ENCODE measurements around the gene FAM78A. TPM values are rescaled to one million over a fixed set of nuclear protein-coding genes. Genes with fewer than 3 reads are reported as not detected.
A peak's percentile ranks its signal among the peaks of the same experiment; 100 is the strongest.

Gene FAM78A
- total RNA-seq, 6 experiments from 2014 or later, result 0.11 to 0.83 (median 0.34) TPM

DNA sequence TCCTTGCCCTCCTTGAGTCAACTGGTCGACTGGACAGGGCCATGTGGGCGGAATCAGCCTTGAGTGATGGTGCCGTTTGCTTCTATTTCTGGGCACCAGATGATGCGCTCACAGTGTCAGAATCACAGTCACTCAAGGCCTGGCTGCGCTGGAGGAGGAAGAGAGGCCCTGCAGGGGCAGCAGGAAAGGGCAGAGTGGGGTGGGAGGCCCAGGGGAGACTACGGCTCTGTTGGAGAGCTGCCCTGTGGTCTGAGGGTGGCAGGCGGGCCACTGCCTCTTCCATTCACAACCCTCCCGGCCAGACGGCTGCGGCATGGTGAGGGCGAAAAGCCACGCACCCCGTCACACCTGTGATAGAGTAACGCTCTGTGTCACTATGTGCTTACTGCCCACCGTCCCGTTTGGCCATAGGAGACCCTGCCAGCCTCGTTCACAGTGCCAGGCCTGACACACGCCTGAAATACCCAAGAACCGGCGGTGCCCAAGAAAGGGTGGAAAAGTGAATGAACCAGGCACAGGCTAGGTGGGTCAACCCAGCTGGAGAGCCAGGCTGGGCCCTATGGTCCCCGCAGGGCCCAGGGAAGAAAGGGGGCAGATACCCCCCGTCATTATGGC is 23.1 kb upstream of the FAM78A start:
- H3K27me3 Mint-ChIP-seq (ENCODE audit: insufficient read depth), result peaks cover 3% of the 10 kb centered on the region
- DNase-seq, result no peak

DNA sequence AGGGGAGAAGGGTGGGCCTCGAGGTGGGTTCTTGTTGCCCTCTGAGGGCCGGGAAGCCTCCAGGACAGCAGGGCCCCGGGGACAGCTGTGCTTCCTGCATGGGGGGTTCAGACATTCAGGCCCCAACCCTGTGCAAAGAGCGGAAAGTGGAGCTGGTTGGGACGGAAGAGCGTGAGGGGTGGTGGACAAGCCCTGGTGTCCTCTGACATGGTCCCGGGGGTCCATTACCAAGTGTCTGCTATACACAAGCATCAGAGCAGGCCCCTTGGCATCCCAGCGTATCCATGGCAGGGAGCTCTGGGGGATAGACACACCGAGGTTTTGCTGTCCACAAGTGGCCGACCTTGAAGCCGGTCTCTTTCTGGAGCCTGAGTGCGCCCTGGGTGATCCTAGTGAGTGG is 22.5 kb upstream of the FAM78A start:
- TF ChIP-seq, protein P1, sequence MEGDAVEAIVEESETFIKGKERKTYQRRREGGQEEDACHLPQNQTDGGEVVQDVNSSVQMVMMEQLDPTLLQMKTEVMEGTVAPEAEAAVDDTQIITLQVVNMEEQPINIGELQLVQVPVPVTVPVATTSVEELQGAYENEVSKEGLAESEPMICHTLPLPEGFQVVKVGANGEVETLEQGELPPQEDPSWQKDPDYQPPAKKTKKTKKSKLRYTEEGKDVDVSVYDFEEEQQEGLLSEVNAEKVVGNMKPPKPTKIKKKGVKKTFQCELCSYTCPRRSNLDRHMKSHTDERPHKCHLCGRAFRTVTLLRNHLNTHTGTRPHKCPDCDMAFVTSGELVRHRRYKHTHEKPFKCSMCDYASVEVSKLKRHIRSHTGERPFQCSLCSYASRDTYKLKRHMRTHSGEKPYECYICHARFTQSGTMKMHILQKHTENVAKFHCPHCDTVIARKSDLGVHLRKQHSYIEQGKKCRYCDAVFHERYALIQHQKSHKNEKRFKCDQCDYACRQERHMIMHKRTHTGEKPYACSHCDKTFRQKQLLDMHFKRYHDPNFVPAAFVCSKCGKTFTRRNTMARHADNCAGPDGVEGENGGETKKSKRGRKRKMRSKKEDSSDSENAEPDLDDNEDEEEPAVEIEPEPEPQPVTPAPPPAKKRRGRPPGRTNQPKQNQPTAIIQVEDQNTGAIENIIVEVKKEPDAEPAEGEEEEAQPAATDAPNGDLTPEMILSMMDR (IDR thresholded peaks at IDR 0.05), result no peak
- H3K27ac Mint-ChIP-seq, result no peak overlapping the region
- no peak overlapping the region for H3K4me3 Mint-ChIP-seq
- peaks cover 3% of the 10 kb centered on the region for H3K27me3 Mint-ChIP-seq (ENCODE audit: insufficient read depth)
- H3K4me1 Mint-ChIP-seq (ENCODE audit: low read depth), result 0 out of 2 replicates have a peak, but pooled peaks cover 6% of the 10 kb centered on the region
- no peaks in the 10 kb centered on the region for H3K9me3 Mint-ChIP-seq
- DNase-seq, result no peak
- no peaks in the 10 kb centered on the region for H3K36me3 Mint-ChIP-seq (ENCODE audit: low read depth)

More for the DNA sequence above, 23.1 kb upstream of the FAM78A start:
- Mint-ChIP-seq H3K9me3 (no peaks in the 10 kb centered on the region), H3K36me3 (ENCODE audit: low read depth) (no peaks in the 10 kb centered on the region), H3K4me1 (ENCODE audit: low read depth) (peaks cover 9% of the 10 kb centered on the region), H3K27ac (no peak overlapping the region), H3K4me3 (no peak overlapping the region)
- TF ChIP-seq, protein P1 (IDR thresholded peaks at IDR 0.05), result no peak

DNA sequence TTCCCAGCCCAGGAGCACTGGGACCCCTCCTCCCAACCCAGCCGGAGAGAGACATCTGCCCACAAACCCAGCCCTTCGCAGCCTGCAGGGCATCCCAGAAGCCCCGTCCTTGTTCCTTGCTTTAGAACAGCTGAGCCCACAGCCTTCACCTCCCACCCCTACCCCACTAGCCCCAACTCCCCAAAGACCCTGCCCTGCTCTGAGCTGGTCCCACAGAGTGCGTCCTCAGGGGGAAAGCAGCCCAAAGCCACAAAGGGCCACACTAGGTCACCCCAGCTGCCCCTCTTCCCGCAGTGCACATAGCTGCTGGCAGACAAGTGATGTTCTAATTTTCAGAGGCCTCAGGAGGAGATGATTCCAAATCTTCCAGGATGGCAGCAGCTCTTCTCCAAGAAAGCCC is 22.0 kb upstream of the FAM78A start:
- TF ChIP-seq, protein P1 (IDR thresholded peaks at IDR 0.05), result no peak
- Mint-ChIP-seq H3K27ac (no peak overlapping the region), H3K27me3 (ENCODE audit: insufficient read depth) (no peaks in the 10 kb centered on the region; the same call in none of the 2 replicates), H3K4me1 (ENCODE audit: low read depth) (0 out of 2 replicates have a peak, but pooled peaks cover 6% of the 10 kb centered on the region), H3K36me3 (ENCODE audit: low read depth) (no peaks in the 10 kb centered on the region), H3K9me3 (no peaks in the 10 kb centered on the region), H3K4me3 (no peak overlapping the region)
- no peak for DNase-seq

DNA sequence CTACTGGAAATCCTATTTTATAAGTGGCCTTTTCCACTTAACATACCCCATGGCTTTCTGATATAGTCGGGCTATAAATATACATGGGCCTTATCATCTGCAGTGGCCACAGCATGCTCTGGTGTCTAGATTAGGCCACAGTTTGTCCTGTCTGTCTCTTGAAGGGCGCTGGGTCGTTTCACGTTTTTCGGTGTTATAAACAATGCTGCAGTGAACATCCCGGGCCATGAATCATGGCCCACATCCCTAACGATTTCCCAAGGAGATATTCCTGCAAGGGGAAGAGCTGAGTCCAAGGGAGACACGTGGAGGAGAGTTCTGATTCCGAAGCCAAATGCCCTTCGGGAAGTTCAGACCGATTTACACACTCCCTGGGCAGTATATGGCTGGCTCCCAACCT is 21.6 kb upstream of the FAM78A start:
- H3K27me3 Mint-ChIP-seq (ENCODE audit: insufficient read depth), result no peaks in the 10 kb centered on the region; the same call in none of the 2 replicates
- no peak overlapping the region for H3K4me3 Mint-ChIP-seq
- peak; percentile 24 for DNase-seq
- TF ChIP-seq, protein P1 (IDR thresholded peaks at IDR 0.05), result no peak
- H3K27ac Mint-ChIP-seq, result no peak overlapping the region
- H3K9me3 Mint-ChIP-seq, result no peaks in the 10 kb centered on the region
- H3K4me1 Mint-ChIP-seq (ENCODE audit: low read depth), result 0 out of 2 replicates have a peak, but pooled peaks cover 6% of the 10 kb centered on the region
- no peaks in the 10 kb centered on the region for H3K36me3 Mint-ChIP-seq (ENCODE audit: low read depth)

DNA sequence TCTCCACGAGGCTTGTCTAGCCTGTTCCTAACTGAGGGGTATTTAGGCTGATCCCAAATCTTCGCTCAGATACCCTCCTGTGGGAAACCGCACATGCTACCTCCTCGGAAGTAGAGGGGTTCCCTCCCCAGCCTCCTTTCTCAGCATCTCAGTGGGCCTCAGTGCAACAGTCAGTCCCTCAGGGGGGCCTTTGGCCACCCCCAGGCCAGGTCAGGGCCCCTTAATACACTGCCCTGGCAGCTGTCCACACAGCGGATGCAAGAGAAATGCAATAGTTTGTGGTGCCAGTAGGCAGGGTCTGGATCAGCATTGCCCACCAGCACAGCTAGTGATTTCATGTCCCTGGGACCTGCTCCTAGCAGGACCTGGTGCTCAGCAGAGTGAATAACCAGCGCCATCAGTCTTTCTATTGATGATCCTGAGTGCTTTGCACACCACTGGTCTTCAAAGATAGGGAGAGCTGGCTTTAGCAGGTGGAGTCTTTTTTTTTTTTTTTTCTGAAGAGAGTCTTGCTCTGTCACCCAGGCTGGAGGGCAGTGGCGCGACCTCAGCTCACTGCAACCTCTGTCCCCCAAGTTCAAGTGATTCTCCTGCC is 20.7 kb upstream of the FAM78A start:
- H3K27me3 Mint-ChIP-seq (ENCODE audit: insufficient read depth), result no peaks in the 10 kb centered on the region; the same call in none of the 2 replicates
- no peak for DNase-seq
- no peak overlapping the region for H3K4me3 Mint-ChIP-seq
- TF ChIP-seq, protein P1 (IDR thresholded peaks at IDR 0.05), result no peak
- no peak overlapping the region for H3K27ac Mint-ChIP-seq
- no peaks in the 10 kb centered on the region for H3K36me3 Mint-ChIP-seq (ENCODE audit: low read depth)
- H3K4me1 Mint-ChIP-seq (ENCODE audit: low read depth), result 0 out of 2 replicates have a peak, but pooled peaks cover 6% of the 10 kb centered on the region
- H3K9me3 Mint-ChIP-seq, result no peaks in the 10 kb centered on the region
